Esophagus (tissue), 2 donors: ENCODE results near the gene CYB5R2. TPM values are rescaled to one million over a fixed set of nuclear protein-coding genes. Genes with fewer than 3 reads are reported as not detected.

ENCODE experiments used
- H3K27ac ChIP-seq, 2 donors: one replicate each; pipeline ENCODE4 v1.5.1; 2013; ENCODE audit warnings: low read depth in 2 of 2, mild to moderate bottlenecking in 2 of 2, inconsistent platforms in 1 of 2, low read length in 1 of 2, moderate library complexity in 1 of 2
- H3K27me3 ChIP-seq, 2 donors: one replicate each; pipeline ENCODE4 v1.6.1; 2013; ENCODE audit warnings: low read length in 2 of 2, control low read depth in 1 of 2, mild to moderate bottlenecking in 1 of 2; ENCODE audit not compliant: insufficient read depth in 2 of 2, control insufficient read depth in 1 of 2
- H3K36me3 ChIP-seq, 2 donors: one replicate each; pipeline ENCODE4 v1.6.1; 2013; ENCODE audit warnings: low read length in 1 of 2; ENCODE audit not compliant: control insufficient read depth in 2 of 2, insufficient read depth in 2 of 2
- H3K4me1 ChIP-seq, 2 donors: one replicate each; pipeline ENCODE4 v1.6.1; 2013; ENCODE audit warnings: low read length in 1 of 2; ENCODE audit not compliant: control insufficient read depth in 2 of 2, insufficient read depth in 2 of 2
- H3K4me3 ChIP-seq, 2 donors: one replicate each; pipeline ENCODE4 v1.5.1; 2013; ENCODE audit warnings: low read length in 2 of 2, mild to moderate bottlenecking in 2 of 2, low read depth in 1 of 2, moderate library complexity in 1 of 2
- H3K9me3 ChIP-seq, 2 donors: one replicate each; pipeline ENCODE4 v1.6.1; 2013; ENCODE audit warnings: mild to moderate bottlenecking in 2 of 2, low read depth in 1 of 2, low read length in 1 of 2, moderate library complexity in 1 of 2; ENCODE audit not compliant: control insufficient read depth in 2 of 2, insufficient read depth in 1 of 2
- WGBS, 2 donors: extraction: QIAGEN DNeasy Blood & Tissue Kit; methylation state at CpG; one replicate each; pipeline ENCODE4 v1.1.7; 2013; 5-methylcytosine and 5-hydroxymethylcytosine counted together
- polyA plus RNA-seq, 2 donors: library from polyadenylated mRNA; stranded (reverse); fragments of 200-250 nt; gene quantifications; one replicate each; pipeline ENCODE4 v1.2.3, GENCODE V29; 2013
- donor health status: healthy with polysubstance abuse.
- donor health status: Bipolar disorder and iron deficiency.

CYB5R2 gene
- polyA plus RNA-seq, 2 donors: 10.0 to 20.7 TPM

DNA sequence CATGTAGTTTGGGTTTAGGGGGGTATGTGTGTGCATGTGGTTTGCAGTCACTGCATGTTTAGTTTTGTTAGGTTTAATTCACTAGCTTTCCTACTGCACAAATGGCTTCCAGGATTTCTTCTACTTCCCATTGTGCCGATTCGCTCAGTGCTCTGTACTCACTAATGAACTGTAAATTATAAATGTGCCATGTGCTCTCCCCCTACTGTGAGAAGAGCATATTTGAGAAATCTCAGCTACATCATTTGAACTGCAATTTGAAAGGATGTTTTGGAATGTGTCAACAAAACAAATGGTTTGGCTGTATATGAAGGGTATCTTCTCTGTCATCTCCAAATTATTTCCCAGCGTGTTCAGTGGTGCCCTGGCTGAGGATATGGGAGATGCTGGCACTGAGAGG, 28.1 kb downstream of the CYB5R2 start:
- Histone ChIP-seq H3K4me1 (no peaks in the 10 kb centered on the region), H3K27ac (no peak overlapping the region), H3K36me3 (peaks cover 6 to 30% of the 10 kb centered on the region in 2 donors), H3K27me3 (no peaks in the 10 kb centered on the region), H3K9me3 (no peaks in the 10 kb centered on the region), H3K4me3 (no peak overlapping the region)
- WGBS, 2 donors: 80 to 87% methylated on average over 3 of the region's 3 CpGs

DNA sequence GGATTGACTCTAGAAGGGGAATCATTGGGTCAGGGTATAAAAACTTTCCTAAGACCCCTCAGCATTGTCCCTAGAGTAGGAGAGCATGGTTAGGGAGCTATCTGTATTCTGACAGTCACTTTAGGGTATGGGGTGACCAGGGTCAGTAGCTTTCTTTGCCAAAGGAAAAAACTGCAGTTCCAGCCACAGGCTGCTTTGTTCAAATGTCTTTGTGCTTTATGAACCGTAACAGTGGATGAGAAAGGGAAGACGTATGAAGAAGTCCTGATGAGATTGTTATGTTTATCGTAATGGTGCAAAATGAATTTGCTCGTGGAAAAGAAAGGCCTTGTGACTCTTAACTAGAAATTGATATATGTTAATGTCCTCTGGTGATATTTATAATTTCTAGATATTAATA, 30.0 kb downstream of the CYB5R2 start:
- WGBS, 2 donors: 79% methylated on average over 4 of the region's 4 CpGs
- H3K27me3 ChIP-seq: no peaks in the 10 kb centered on the region
- no peaks in the 10 kb centered on the region for H3K9me3 ChIP-seq
- no peak overlapping the region for H3K27ac ChIP-seq
- peaks cover 3 to 25% of the 10 kb centered on the region in 2 donors for H3K36me3 ChIP-seq
- no peak overlapping the region for H3K4me3 ChIP-seq
- peaks cover 0 to 4% of the 10 kb centered on the region in 2 donors for H3K4me1 ChIP-seq

DNA sequence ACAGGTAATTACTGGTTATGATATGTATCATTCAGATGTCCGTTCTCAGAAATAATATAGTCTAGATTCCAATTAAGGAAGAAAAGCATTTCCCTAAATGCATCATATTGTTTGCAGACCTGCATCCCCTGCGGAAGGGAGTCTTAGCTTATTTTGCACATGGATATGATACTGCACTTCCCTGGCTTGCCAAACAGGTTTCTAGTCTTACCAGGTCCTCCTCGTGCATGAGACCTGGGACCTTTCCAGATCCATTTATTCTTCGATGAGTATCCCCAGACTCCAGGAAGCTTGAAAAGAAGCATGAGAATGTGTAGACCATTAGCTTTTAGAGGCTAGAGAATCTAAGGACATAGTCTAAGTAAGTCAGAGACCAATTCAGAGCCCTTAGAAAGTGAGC, 30.6 kb downstream of the CYB5R2 start:
- Histone ChIP-seq H3K9me3 (no peaks in the 10 kb centered on the region), H3K27ac (no peak overlapping the region), H3K27me3 (no peaks in the 10 kb centered on the region), H3K36me3 (peaks cover 3 to 24% of the 10 kb centered on the region in 2 donors), H3K4me1 (peaks cover 0 to 5% of the 10 kb centered on the region in 2 donors), H3K4me3 (no peak overlapping the region)
- WGBS, 2 donors: 40 to 50% methylated on average over 4 of the region's 4 CpGs

DNA sequence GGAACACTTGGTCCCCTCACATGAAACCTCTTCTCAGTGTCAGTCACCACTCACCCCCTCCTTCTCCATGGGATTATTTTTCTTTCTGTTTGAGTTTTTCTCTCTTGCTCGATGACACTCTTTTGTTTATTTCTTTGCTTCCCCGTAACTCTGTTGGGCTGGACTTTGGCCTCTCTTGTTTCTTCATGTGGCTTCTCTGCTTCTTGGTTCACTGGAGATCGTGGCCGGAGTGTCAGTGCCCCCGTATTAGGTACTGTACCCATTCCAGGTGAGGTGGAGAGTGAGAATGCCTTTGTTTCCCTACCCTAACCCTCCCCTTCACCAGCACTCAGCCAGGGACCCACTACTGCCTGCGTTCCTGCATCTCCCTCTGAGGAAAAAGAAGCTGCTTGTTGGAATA, 32.5 kb downstream of the CYB5R2 start:
- H3K4me3 ChIP-seq: no peak overlapping the region
- peaks cover 3 to 31% of the 10 kb centered on the region in 2 donors for H3K36me3 ChIP-seq
- H3K9me3 ChIP-seq: no peaks in the 10 kb centered on the region
- H3K27ac ChIP-seq: no peak overlapping the region
- no peaks in the 10 kb centered on the region for H3K27me3 ChIP-seq
- 79 to 84% methylated on average over 6 of the region's 6 CpGs for WGBS, 2 donors
- peaks cover 0 to 6% of the 10 kb centered on the region in 2 donors for H3K4me1 ChIP-seq

DNA sequence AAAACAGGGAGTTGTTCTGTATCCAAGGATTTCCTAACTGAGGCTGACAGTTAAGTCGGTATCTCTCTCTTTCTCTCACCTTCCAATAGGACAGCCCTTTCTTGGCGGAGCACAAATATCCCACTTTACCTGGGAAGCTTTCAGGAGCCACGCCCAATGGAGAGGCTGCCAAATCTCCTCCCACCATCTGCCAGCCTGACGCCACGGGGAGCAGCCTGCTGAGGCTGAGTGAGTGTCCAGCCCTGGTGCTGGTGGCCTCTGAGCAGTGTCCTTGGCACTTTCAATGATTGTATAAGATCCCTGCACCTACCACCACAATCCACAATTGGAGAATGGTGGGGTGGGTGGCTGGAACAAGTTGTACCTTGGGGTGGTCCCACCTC, 33.7 kb downstream of the CYB5R2 start:
- Histone ChIP-seq H3K4me1 (peaks cover 0 to 6% of the 10 kb centered on the region in 2 donors), H3K27ac (no peak overlapping the region), H3K27me3 (no peaks in the 10 kb centered on the region), H3K4me3 (no peak overlapping the region), H3K36me3 (peaks cover 3 to 35% of the 10 kb centered on the region in 2 donors), H3K9me3 (no peaks in the 10 kb centered on the region)
- WGBS, 2 donors: 41 to 57% methylated on average over 5 of the region's 5 CpGs

DNA sequence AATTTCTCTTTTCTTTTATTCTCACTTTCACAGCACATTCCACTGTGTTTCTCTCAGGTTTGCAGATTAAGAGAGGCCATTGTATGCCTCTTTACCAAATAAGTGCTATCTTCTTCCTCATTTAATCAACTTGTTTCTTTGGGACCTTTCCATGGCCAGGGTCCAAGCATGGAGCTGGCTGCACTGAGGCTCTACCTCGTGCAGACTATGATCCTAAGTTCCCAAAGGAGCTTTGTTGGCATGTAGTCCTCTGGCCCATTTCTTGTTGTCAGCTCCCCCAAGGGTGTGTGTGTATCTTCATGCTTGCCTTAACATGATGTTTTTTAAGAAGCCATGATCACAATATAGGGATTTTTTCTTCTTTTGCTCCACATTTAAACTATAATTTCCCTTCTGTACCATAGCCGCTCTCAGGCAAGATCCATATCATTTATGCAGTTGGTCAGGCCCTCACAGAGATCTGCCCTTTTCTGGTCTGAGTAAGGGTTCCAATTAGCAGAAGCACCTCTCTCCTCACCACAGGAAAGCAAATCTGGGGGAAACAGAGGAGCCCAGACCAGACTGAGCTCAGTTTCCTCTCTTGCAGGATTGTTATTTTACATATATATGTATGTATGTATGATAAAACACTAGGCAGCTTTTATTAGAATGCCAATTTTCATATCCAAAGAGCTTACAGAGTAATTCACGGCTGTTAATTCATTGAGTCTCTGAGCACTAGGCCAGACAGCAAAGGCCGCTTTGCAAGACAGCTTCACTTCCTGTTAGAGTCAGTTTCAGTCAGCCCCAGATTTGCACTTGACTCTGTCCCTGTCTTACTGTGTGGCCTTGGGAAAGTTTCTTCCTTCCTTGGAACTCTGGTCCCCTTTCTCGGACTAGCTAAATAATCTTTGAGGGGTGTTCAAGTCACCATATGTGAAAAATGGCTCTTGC, 34.3 kb downstream of the CYB5R2 start:
- Histone ChIP-seq H3K36me3 (peaks cover 3 to 35% of the 10 kb centered on the region in 2 donors), H3K9me3 (no peaks in the 10 kb centered on the region), H3K4me3 (no peak overlapping the region), H3K4me1 (peaks cover 0 to 6% of the 10 kb centered on the region in 2 donors), H3K27ac (peak overlapping the region in 1 of 2 donors; percentile 34), H3K27me3 (no peaks in the 10 kb centered on the region)
- WGBS, 2 donors: 65 to 69% methylated on average over 5 of the region's 5 CpGs

DNA sequence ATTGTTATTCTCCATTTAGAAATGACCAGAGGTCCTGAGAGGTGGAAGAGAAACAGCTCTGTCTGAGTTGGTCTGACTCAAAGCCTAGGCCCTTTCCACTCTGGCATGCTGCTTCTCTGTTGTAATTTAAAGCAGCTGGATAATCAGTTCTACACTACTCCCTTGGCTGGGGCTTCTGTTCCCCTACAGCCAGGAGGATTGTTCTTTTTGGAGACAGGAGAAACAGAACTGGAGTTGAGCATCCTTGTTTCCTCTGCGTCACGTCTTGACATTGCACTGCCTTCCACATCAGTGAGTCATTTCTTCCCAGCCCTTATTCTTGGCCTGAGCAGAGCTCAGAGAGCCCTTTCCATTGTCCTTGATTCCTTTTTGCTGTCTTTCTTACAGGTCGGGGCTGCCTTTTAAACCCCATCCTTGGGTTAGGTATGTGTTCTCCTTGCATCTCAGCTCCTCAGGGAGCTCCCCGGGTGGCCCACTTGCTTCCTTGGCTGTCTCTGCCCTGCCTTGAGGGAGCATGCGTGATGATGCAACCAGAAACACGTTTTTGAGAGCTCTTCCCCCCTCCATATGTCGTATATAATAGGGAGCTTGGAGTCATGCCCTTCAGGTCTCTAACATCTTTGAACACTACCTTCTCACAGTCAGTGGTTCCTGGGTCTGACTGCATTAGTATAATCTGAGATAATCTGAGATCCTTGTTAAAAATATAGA, 35.7 kb downstream of the CYB5R2 start:
- whole genome bisulfite sequencing, 2 donors: 51 to 55% methylated on average over 7 of the region's 7 CpGs
- no peaks in the 10 kb centered on the region for H3K9me3 ChIP-seq
- peaks cover 5 to 39% of the 10 kb centered on the region in 2 donors for H3K36me3 ChIP-seq
- H3K27me3 ChIP-seq: no peaks in the 10 kb centered on the region
- peak overlapping the region in 1 of 2 donors; percentile 45 for H3K27ac ChIP-seq
- peaks cover 0 to 6% of the 10 kb centered on the region in 2 donors for H3K4me1 ChIP-seq
- no peak overlapping the region for H3K4me3 ChIP-seq

DNA sequence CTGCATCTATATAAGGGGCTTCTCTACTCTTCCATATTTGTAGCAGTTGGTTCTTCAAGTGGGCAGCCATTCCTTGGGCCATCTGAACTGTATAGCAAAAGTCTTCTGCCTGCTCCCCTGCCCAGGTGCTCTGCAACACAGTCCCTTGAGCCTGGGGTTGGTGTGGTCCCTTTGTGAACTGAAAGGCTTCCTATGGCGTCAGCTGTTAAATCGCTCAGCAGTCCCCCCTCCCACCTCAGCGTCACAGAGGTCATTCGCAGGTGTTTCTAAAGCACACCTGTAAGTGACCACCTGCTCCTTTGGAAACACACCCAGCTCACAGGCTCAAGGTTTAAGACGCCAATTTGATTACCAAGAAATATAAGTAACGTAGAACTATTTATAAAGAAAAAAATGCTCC, 37.0 kb downstream of the CYB5R2 start:
- 77 to 78% methylated on average over 6 of the region's 6 CpGs for WGBS, 2 donors
- Histone ChIP-seq H3K9me3 (no peaks in the 10 kb centered on the region), H3K27me3 (no peaks in the 10 kb centered on the region), H3K27ac (no peak overlapping the region), H3K4me1 (peaks cover 0 to 6% of the 10 kb centered on the region in 2 donors), H3K4me3 (no peak overlapping the region), H3K36me3 (peaks cover 8 to 43% of the 10 kb centered on the region in 2 donors)

DNA sequence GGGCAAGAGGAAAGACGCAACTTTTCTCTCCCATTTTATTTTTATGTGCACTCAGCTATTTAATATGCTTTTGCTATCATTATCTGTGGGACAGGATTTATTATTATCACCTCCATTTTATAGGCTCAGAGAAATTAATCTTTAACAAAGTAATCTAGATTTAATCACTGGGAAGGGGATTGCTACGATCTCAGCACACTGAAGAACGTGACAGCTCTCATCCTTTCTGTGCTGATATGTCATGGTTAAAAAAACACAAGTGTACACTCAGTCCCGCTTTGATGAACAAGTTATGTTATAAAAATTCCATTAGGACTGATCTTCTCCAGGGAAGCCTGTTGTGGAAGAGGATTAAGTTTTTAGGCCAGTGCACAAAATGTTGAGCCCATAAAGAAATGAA, 37.6 kb downstream of the CYB5R2 start:
- Histone ChIP-seq H3K4me1 (peaks cover 0 to 6% of the 10 kb centered on the region in 2 donors), H3K27ac (no peak overlapping the region), H3K36me3 (peaks cover 12 to 38% of the 10 kb centered on the region in 2 donors), H3K27me3 (no peaks in the 10 kb centered on the region), H3K9me3 (no peaks in the 10 kb centered on the region), H3K4me3 (no peak overlapping the region)
- 88 to 93% methylated on average over 4 of the region's 4 CpGs for WGBS, 2 donors
